KOPT-K1 (cell line): Measurements from ENCODE around the gene NAV2.
"Not testable (repeated sequence)": the region's sequence is repeated elsewhere in the genome, so short reads cannot be mapped to it uniquely, and the experiment has no call there.

Source experiments
- H3K27ac ChIP-seq: fragments of 200-600 bp; sonication (generic); 2 replicates; pipeline ENCODE4 v1.5.1; 2016; ENCODE audit warnings: antibody characterized with exemption, mild to moderate bottlenecking, low read depth, low read length; ENCODE audit not compliant: poor library complexity, severe bottlenecking
- H3K36me3 ChIP-seq: fragments of 200-600 bp; sonication (generic); 2 replicates; pipeline ENCODE4 v1.5.1; 2017; ENCODE audit warnings: antibody characterized with exemption, mild to moderate bottlenecking, low read length, moderate library complexity; ENCODE audit not compliant: insufficient read depth
- H3K9me3 ChIP-seq: fragments of 200-600 bp; sonication (generic); 2 replicates; pipeline ENCODE4 v1.5.1; 2017; ENCODE audit warnings: antibody characterized with exemption, low read length, mild to moderate bottlenecking; ENCODE audit not compliant: insufficient read depth, poor library complexity, severe bottlenecking

NAV2 gene

DNA sequence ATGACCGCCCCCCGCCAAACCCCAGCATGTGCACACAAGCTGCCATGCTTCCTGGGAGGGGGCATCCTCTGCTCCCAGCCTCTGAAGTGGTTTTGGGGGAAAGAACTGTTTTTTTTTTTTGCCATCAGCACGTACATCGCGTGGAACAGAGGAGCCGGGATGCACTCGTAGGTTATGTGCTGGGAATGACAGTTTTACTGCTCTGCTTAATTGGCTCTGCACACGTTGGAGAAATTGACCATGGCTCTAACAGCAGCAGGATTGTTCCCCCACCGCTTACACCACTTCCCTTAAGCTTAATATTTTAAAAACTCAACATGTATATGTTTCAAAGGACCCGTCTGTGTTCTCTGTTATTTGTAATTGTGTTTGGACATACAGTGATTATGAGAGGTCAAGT, 175.2 kb downstream of the NAV2 start:
- H3K27ac ChIP-seq = no peak overlapping the region
- no peaks in the 10 kb centered on the region for H3K9me3 ChIP-seq
- H3K36me3 ChIP-seq = no peaks in the 10 kb centered on the region

DNA sequence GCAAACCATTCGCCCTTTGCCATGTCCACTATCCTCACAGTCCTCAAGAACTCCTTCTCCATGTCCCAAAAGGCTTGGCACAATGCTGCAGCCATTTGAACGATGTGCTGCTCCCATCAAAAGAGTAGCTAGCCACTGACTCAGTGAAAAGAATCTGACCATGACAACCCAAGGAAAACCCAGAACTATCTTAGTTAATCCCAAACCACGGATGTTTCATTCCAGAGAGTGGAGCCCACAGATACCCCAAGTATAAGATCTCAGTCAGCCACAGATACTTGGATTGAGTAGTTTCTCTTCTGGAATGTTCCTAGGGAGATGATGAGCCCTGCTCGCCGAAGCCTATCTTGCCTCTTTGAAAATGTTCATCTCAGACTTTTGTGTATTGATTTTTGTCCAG, 176.9 kb downstream of the NAV2 start:
- Histone ChIP-seq H3K36me3 (no peaks in the 10 kb centered on the region), H3K9me3 (no peaks in the 10 kb centered on the region), H3K27ac (no peak overlapping the region)

DNA sequence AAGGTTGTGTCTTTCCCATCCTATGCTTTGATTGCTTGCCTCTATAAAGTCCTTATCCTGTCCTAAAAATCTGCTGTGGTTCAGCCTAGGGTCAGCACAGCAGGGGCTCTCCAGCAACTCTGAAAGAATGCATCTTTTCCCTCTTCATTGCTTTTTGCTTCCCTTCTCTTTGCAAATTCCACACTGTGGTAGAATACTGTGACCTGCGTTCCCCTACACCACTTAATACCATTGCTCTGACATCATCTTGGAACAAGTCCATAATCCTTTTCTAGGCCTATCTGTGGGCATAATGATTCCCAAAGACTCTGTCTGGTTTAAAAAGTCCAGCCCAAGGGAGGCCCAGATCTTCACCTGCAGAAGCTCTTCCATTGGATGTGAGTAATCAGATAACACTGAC, 177.7 kb downstream of the NAV2 start:
- H3K36me3 ChIP-seq = no peaks in the 10 kb centered on the region
- no peaks in the 10 kb centered on the region for H3K9me3 ChIP-seq
- H3K27ac ChIP-seq = no peak overlapping the region

DNA sequence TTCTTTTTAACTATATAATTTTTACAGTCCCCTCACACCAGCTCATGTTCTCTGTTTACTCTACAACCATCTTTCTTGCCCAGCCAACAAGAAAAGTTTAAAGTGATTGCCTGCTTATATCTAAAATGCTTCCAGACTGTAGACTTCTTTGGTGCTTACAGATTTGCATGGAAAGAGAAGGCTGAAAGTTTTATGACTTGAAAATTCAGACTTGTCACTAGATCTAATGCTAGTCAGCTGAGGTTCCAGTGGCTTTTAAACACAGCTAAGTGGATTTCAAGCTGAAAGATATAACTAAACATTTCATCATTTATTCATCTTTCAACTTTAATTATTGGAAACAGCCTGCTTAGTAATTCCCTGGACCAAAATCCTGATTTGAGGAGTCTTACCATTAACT, 178.4 kb downstream of the NAV2 start:
- Histone ChIP-seq H3K9me3 (no peaks in the 10 kb centered on the region), H3K27ac (no peak overlapping the region), H3K36me3 (no peaks in the 10 kb centered on the region)

DNA sequence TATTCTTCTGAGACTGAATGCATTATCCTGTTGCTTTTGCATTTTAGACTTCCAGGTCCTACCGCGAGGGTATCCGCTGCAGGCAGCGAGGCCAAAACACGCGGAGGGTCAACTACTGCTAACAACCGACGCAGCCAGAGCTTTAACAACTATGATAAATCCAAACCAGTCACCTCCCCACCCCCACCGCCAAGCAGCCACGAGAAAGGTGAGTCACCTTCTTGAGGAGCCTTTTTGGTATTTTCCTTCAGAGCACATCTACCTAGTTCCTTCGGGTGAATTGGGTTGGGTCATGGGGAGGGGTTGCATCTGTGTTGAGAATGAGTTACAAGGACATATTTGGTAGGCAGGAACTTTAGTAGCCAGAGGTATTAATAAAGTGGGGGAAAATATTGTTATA, 179.8 kb downstream of the NAV2 start:
- Histone ChIP-seq H3K9me3 (no peaks in the 10 kb centered on the region), H3K36me3 (no peaks in the 10 kb centered on the region), H3K27ac (no peak overlapping the region)

DNA sequence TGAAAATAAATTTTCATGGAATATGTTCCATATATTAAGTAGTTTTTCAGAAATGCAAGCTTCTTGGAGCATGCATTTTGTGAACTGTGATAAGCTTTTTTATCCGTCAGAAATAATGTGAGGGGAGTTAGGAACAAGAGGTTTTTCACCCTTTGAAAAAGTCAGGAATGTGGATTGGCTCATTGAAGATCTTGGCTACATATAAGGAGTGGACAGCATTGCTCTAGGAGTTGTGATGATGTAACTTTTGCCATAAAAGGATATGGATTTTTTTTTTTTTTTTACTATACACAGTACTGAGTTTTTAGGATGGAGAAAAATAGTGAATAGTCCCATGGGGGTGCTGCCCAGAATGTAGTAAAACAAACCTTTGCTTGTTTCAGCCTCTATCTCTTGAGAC, 180.2 kb downstream of the NAV2 start:
- Histone ChIP-seq H3K36me3 (no peaks in the 10 kb centered on the region), H3K27ac (no peak overlapping the region)

GRCh38 chr11:19894404-19894803, 181.8 kb downstream of the NAV2 start:
- H3K36me3 ChIP-seq = no peaks in the 10 kb centered on the region
- no peak overlapping the region for H3K27ac ChIP-seq
- H3K9me3 ChIP-seq = no peaks in the 10 kb centered on the region

More for the DNA sequence above, 180.2 kb downstream of the NAV2 start:
- H3K9me3 ChIP-seq = no peaks in the 10 kb centered on the region

- not testable (repeated sequence) for H3K9me3 ChIP-seq, H3K36me3 ChIP-seq, H3K27ac ChIP-seq
These were observed 182.4 kb downstream of the NAV2 start for GRCh38 chr11:19895037-19895436.

GRCh38 chr11:19895776-19896175, 183.1 kb downstream of the NAV2 start:
- Histone ChIP-seq H3K9me3 (no peaks in the 10 kb centered on the region), H3K27ac (no peak overlapping the region), H3K36me3 (no peaks in the 10 kb centered on the region)

DNA sequence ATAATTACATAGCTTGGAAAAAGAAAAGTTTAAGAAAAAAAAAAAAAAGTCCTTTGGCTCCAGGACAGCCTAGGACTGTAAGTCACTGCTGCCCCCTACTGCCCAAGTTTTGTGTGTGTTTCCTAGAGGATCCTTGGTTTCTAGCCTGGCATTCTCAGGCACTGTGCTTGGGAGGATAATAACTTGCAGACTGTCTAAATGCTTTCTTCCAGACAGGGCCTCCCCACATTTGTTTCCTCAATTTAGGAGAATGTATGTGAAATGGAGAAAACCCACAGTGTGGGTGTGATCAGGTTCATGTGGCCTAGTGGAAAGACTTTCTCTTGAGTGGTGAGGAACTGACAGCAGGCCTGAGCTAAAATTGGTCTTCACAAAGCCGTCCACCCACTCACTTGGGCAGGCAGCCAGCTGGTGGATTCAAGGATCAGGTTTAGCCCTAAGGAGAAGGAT, 191.0 kb downstream of the NAV2 start:
- Histone ChIP-seq H3K27ac (no peak overlapping the region), H3K36me3 (no peaks in the 10 kb centered on the region), H3K9me3 (no peaks in the 10 kb centered on the region)

- no peaks in the 10 kb centered on the region for H3K9me3 ChIP-seq
- no peak overlapping the region for H3K27ac ChIP-seq
These were observed 192.7 kb downstream of the NAV2 start for GRCh38 chr11:19905280-19905853.

GRCh38 chr11:19906126-19906525, 193.5 kb downstream of the NAV2 start:
- H3K27ac ChIP-seq = no peak overlapping the region
- H3K36me3 ChIP-seq = no peaks in the 10 kb centered on the region

More at GRCh38 chr11:19905280-19905853, 192.7 kb downstream of the NAV2 start:
- no peaks in the 10 kb centered on the region for H3K36me3 ChIP-seq

DNA sequence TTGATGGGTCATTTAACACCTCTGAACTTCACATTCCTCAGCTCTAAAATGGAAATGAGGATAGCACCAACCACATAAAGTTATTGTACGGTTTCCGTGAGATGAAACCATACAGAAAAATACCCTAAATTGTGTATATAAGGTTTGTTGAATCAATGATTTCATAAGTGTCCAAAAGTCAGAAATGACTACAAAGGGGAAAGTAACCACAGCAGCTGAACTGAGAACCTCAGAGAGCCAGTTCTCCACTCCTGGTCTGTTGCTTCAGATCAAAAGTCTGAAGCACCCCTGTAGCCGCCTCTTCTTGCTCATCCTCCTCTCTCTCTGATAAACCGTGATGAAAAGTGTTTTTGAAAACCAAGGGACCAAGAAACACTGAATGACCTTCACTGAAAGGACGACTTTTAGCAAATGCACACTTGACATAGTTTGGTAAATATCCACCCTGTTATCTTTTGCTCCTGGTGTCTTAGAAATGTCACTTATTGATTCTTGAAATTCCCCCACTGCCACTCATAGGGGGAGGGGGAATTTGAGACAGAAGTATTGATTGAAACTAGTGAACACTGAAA, 194.5 kb downstream of the NAV2 start:
- Histone ChIP-seq H3K27ac (no peak overlapping the region), H3K36me3 (no peaks in the 10 kb centered on the region), H3K9me3 (no peaks in the 10 kb centered on the region)

More at GRCh38 chr11:19906126-19906525, 193.5 kb downstream of the NAV2 start:
- no peaks in the 10 kb centered on the region for H3K9me3 ChIP-seq

GRCh38 chr11:19907839-19908238, 195.2 kb downstream of the NAV2 start:
- no peak overlapping the region for H3K27ac ChIP-seq
- no peaks in the 10 kb centered on the region for H3K36me3 ChIP-seq
- H3K9me3 ChIP-seq = no peaks in the 10 kb centered on the region

GRCh38 chr11:19910931-19911330, 198.3 kb downstream of the NAV2 start:
- no peak overlapping the region for H3K27ac ChIP-seq
- H3K9me3 ChIP-seq = no peaks in the 10 kb centered on the region
- no peaks in the 10 kb centered on the region for H3K36me3 ChIP-seq
